NCI-H1048 (cell line): Measurements from ENCODE around the gene MCRIP2.
"Not testable (repeated sequence)": the region's sequence is repeated elsewhere in the genome, so short reads cannot be mapped to it uniquely, and the experiment has no call there.

Experiments used
- DNase-seq: peaks from one replicate; lab custom pipeline; 2025; lab: John Stamatoyannopoulos, UW

Gene MCRIP2, protein sequence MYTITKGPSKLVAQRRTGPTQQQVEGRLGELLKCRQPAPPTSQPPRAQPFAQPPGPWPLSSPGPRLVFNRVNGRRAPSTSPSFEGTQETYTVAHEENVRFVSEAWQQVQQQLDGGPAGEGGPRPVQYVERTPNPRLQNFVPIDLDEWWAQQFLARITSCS

GRCh38 chr16:641326-642188 lies at the start of gene MCRIP2:
TSS of gene MCRIP2 (plus strand) at chr16:641828. CDS start at chr16:641992, 164 bp downstream.
- no peak for DNase-seq

DNA sequence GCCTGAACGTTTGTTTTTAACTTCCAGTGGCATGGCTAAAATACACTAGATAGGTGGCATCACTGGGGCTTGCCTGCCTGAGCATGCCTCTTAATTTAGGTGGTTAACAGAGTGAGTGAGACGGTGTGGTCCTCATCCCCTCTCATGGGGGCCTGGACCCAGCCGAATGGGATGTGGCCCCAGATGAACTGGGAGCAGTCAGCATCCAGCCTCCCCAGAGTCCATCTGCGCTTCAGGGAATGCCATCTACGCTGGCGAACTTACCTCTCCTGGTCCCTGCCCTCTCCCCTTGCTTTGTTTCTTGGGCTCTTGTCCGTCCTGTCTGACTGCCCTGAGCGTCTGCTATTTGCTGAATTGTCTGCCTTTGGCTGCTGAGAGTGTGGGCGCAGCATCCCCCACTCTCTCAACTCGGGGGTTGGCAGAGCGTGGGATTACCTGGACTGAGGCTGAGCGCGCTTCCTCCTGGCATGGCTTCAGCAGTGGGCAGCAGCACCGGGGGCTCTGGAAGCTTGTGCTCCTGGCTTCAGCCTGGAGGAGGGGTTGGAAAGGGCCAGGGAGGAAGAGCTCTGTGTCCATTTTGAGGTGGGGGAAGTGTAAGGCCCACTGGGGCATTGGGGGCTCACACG lies 49.6 kb upstream of the MCRIP2 start:
- DNase-seq: no peak

GRCh38 chr16:592518-593306 lies 48.9 kb upstream of the MCRIP2 start:
- no peak for DNase-seq

DNA sequence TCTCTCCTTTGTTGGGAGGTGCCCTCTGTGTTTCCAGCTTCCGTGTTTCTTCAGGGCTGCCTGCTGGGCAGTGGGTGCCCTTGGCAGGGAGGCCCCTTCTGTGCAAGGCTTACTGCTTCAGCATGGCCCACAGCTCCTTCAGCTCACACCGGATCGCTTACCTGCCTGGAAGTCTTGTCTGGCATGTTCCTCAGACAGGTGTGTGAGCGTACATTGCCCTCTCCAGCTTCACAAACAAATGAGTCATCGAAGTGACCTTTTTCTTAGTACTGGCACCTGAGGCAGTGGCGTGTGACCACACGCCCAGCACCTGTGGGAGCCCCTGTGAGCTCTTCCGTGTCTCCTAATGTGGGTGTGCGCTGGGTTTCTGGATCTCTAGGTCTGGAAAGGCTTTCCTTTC lies 48.2 kb upstream of the MCRIP2 start:
- no peak for DNase-seq

DNA sequence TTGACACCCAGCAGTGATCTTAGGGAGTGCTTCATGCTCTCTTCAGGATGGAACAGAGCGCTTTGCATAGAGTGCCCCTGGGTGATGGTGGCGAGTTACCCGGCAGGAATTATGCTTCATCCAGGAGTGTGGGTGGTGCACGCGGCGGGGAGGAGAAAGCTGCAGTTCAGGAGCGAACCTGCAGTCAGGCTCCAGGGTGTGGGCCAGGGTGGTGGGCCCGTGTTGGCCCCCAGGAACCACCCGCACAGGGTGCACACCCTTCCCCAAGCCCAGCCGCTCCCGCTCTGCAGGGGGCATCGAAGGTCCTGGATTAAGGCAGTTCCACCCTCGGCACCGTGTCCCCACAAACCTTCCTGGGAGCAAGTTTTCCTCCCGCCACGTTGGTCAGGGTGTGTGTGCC lies 47.8 kb upstream of the MCRIP2 start:
- no peak for DNase-seq

- no peak for DNase-seq
Observed at GRCh38 chr16:595094-595528, 46.5 kb upstream of the MCRIP2 start.

- DNase-seq: no peak
Observed at GRCh38 chr16:595942-596735, 45.5 kb upstream of the MCRIP2 start.

DNA sequence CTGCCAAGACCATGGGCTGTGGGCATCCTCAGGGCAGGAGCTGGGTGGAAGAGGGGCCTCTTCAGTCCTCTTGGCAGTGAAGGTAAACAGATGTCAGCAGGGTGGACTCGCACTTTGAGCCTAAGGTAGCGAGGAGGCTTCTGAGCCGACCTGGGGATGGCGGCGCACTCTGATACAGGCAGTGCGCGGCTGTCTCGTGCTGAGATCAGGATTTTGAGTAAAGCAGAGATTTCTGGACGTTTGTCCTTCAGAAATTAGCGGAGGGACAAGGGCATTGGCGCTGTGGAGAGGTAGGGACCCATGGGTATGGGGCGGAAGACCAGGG lies 44.9 kb upstream of the MCRIP2 start:
- DNase-seq: no peak

GRCh38 chr16:597655-598054 lies 44.0 kb upstream of the MCRIP2 start:
- not testable (repeated sequence) for DNase-seq

DNA sequence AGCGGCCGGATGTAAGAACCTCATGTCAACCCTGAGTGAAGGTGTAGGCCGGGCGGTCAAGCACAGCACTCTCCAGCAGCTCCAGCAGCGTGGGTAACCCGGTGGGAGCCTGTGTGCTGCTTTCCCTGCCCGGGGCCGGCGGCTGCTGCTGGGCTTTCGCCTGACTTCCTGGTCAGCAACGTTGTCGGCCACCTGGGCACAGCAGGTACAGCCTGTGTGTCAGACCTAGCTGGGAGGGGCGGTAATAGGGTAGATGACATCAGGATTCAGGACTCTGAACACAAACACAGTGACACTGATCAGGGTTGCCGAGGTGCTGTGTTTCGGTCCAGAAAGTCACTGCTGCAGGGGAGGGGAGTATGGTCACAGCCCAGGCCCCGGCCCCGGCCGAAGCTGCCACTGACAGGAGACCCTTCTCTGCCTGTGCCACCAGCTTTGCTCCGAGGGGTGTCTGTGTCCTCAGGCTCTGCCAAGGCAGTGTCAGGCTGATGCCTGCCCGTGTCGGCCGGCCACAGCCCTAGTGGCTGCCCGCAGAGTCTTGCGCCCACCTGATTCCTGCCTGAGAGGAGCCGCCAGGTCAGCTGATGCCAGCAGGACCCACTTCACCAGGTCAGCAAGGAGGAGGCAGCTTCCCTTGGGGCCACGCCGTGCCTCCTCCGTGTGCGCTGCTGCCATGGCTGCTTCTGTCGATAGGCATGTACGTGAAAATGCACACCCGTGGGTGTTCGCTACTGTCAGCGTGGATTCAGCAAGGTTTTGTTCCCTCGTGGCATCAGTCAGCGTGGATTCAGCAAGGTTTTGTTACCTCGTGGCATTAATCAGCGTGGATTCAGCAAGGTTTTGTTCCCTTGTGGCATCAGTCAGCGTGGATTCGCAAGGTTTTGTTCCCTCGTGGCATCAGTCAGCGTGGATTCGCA lies 42.5 kb upstream of the MCRIP2 start:
- DNase-seq: no peak

DNA sequence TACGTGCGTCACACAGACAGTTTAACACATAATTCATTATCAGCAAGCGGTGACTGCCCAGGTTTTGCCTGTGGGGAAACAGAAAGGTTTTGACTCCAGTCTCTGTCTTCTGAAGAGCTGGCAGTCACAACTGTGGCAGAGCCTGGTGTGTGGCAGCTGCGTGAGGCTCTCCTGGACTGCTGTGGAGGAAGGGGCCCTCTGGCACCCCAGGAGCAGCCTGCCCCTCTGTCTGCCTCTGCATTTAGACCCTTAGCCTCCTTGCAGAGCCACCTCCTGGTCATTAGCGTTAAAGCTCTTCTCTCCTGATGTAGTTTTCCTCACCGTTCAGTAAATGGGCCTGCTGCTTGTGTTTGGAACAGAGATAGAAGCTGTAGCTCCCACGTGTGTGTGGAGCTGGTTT lies 40.8 kb upstream of the MCRIP2 start:
- no peak for DNase-seq

GRCh38 chr16:603933-604332 lies 37.7 kb upstream of the MCRIP2 start:
- no peak for DNase-seq

GRCh38 chr16:606656-607307 lies 34.8 kb upstream of the MCRIP2 start:
- DNase-seq: no peak

DNA sequence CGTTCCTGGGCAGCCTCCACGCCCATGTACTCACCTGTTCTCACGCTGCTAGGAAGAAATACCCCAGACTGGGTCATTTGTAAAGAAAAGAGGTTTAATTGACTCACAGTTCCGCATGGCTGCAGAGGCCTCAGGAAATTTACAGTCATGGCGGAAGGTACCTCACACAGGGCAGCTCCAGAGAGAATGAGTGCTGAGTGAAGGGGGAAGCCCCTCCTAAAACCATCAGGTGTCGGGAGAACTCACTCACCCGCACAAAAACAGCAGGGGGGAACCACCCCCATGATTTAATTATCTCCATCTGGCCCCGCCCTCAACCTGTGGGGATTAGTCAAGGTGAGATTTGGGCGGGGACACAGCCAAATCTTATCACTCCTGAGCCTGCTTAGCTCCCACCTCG lies 33.6 kb upstream of the MCRIP2 start:
- DNase-seq: no peak

GRCh38 chr16:609316-609715 lies 32.3 kb upstream of the MCRIP2 start:
- DNase-seq: no peak

DNA sequence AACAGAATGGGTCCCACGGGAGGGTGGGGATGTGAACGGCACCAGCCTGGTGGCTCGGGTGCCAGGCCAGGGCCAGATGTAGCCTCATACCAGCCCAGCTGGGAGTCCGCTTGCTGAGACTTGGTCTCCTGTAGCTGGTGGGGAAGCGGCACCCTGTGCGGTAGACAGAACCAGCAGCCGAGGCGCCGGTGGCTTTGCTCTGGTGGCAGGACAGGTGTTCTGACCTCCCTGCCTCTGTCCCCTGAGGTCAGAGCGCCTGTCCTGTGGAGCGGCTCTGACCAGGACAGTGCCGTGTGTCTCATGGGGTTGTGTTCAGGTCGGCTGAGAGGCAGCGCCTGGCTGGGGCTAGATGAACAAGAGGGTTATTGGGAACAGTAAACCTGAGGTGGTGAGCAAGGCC lies 31.6 kb upstream of the MCRIP2 start:
- no peak for DNase-seq

DNA sequence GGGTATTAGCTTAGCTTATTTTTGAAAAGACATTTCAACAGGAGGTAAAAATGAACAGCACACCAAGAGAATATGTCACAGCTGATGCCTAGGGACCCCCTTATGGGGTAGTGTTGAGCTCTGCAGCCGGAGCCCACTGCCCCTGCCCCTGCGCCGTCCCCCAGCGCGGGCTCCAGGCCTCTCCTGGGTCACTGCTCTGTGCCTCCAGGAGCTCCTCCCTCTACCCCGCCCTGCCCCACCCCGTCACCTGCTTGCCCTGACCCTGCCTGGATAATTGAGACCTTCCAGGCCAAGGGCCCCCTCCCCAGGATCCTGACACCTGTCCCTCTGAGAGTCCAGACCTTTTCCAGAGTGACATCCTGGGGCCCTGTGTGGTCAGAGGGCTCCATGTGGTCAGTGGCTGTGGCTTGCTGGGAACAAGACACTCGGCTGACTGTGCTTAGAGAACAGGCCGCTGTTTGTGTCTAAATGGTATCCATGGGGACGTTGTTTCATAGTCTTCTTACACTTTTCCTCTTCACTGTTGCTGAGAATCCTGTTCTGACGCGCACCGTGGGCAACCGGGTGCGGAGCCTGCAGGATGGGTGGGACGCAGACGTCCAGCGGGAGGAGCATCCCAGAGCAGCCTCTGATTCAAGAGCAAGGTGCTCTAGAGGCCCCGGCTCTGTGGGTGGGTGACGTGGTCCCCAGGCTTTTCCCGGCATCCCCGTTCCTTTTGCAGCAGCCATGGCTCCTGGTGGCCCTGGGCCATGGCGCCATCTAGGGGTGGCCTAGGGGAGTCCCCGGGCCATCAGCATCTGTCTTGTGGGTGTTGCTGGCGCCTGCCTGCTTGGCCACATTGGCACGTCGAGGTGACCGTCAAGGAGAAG lies 30.9 kb upstream of the MCRIP2 start:
- no peak for DNase-seq

DNA sequence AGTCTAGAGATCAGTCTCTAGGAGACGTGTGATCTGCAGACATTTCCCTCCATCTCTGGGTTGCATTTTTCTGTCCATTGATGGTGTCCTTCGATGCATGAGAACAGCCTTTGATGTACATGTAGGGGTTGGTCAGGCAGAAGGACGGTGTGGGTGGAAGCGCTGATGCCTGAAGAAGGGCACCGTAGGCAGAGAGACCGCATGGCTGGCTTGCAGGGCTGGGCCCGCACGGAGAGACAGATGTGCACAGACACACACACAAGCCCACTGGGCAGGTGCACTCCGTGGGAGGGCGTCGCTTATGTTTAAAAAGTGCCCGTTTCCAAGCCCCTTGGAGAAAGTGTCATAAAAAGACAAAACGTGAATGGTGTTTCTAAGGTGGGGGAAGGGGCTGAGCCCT lies 26.5 kb upstream of the MCRIP2 start:
- DNase-seq: no peak
